Hepatic stellate cell (primary cell): ENCODE data around the gene CYP46A1.

Experiments used
- DNase-seq: peaks from one replicate; pipeline ENCODE4 v3.0.0; 2011; ENCODE audit warnings: low spot score

CYP46A1 gene

GRCh38 chr14:99683619-99684409 lies at the start of gene CYP46A1:
TSS of gene CYP46A1 (plus strand) at chr14:99684298. CDS start at chr14:99684418, 120 bp downstream.
- peak; percentile 99 for DNase-seq

GRCh38 chr14:99634443-99634842 lies 49.7 kb upstream of the CYP46A1 start:
- no peak for DNase-seq

- no peak for DNase-seq
Measured at GRCh38 chr14:99635116-99635515, 49.0 kb upstream of the CYP46A1 start.

- no peak for DNase-seq
Measured at GRCh38 chr14:99636487-99636886, 47.6 kb upstream of the CYP46A1 start.

GRCh38 chr14:99637624-99638023 lies 46.5 kb upstream of the CYP46A1 start:
- DNase-seq: no peak

GRCh38 chr14:99642771-99643170 lies 41.3 kb upstream of the CYP46A1 start:
- peak; percentile 73 for DNase-seq

- no peak for DNase-seq
Measured at GRCh38 chr14:99643343-99643742, 40.8 kb upstream of the CYP46A1 start.

GRCh38 chr14:99644035-99644587 lies 40.0 kb upstream of the CYP46A1 start:
- no peak for DNase-seq

GRCh38 chr14:99644723-99645544 lies 39.2 kb upstream of the CYP46A1 start, which contains the start of gene HHIPL1:
TSS of gene HHIPL1 (plus strand) at chr14:99645129. CDS start at chr14:99645208, 79 bp downstream.
- peak; percentile 72 for DNase-seq

GRCh38 chr14:99645545-99646505 lies 38.3 kb upstream of the CYP46A1 start:
- no peak for DNase-seq

GRCh38 chr14:99647411-99647810 lies 36.7 kb upstream of the CYP46A1 start:
- DNase-seq: no peak

- no peak for DNase-seq
Measured at GRCh38 chr14:99648027-99648784, 35.9 kb upstream of the CYP46A1 start.

GRCh38 chr14:99649219-99649618 lies 34.9 kb upstream of the CYP46A1 start:
- no peak for DNase-seq

- no peak for DNase-seq
Measured at GRCh38 chr14:99649643-99650042, 34.5 kb upstream of the CYP46A1 start.

- DNase-seq: no peak
Measured at GRCh38 chr14:99650189-99650588, 33.9 kb upstream of the CYP46A1 start.

- DNase-seq: no peak
Measured at GRCh38 chr14:99651953-99652746, 31.9 kb upstream of the CYP46A1 start.

- DNase-seq: peak; percentile 44
Measured at GRCh38 chr14:99654235-99654985, 29.7 kb upstream of the CYP46A1 start.

GRCh38 chr14:99655521-99655920 lies 28.6 kb upstream of the CYP46A1 start:
- DNase-seq: no peak

- DNase-seq: no peak
Measured at GRCh38 chr14:99656171-99656570, 27.9 kb upstream of the CYP46A1 start.
